ENCODE results near the gene DEDD. TPM values are rescaled to one million over a fixed set of nuclear protein-coding genes. Genes with fewer than 3 reads are reported as not detected.

The DEDD gene
- total RNA-seq, 2 experiments from 2014 or later = 21.1 to 41.9 TPM

DNA sequence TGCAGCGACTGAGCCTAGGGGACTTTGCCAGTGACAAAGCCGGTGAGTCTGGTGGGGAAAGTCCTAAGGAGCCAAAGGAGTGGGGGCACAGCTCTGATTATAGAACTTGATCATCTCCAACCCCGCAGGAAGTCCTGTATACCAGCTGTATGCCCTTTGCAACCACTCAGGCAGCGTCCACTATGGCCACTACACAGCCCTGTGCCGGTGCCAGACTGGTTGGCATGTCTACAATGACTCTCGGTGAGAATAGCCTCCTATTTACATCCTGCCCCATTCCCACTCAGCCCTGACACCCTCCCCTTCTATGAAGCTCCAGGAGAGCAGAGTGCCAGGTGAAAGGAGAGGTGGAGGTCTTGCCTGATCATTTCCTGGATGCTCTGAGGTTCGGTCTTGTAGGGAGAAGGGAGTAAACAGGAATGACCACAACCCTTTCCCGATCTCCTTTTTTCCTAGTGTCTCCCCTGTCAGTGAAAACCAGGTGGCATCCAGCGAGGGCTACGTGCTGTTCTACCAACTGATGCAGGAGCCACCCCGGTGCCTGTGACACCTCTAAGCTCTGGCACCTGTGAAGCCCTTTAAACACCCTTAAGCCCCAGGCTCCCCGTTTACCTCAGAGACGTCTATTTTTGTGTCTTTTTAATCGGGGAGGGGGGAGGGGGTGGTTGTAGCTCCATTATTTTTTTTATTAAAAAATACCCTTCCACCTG lies 32.6 kb upstream of the DEDD start:
- POLR2A ChIA-PET = interaction anchor here (0.5 to 3.9 kb wide), 8 partner anchors 11 to 492 kb away, joined by 3 to 23 read pairs (median 4); partner anchors contain the start of genes B4GALT3 and UFC1
- Histone ChIP-seq H3K4me1 (ENCODE audit: insufficient read depth, low read length, poor library complexity, severe bottlenecking) (peaks cover 19% of the 10 kb centered on the region), H3K79me2 (ENCODE audit: insufficient read depth, low read depth, low read length) (peaks cover 3% of the 10 kb centered on the region; the same call in 1 of the 2 replicates), H3K4me2 (ENCODE audit: low read length) (peak overlapping the region; percentile 97), H3K9me3 (ENCODE audit: low read length) (no peaks in the 10 kb centered on the region), H3K9me2 (ENCODE audit: insufficient read depth, low read length) (no peaks in the 10 kb centered on the region), H2AFZ (ENCODE audit: low read length) (no peak overlapping the region), H3K27ac (ENCODE audit: low read depth, low read length, poor library complexity, severe bottlenecking) (peak overlapping the region; percentile 57), H4K20me1 (ENCODE audit: insufficient read depth, low read length) (no peaks in the 10 kb centered on the region), H3K4me3 (ENCODE audit: low read depth, low read length, poor library complexity, severe bottlenecking) (peak overlapping the region; percentile 79), H3K36me3 (ENCODE audit: insufficient read depth, low read length) (peaks cover 29% of the 10 kb centered on the region; the same call in 1 of the 2 replicates)
- TF ChIP-seq EZH2phosphoT487 (IDR thresholded peaks at IDR 0.05; ENCODE audit: borderline replicate concordance, low read depth, low read length) = no peak
- TF ChIP-seq, protein P1, sequence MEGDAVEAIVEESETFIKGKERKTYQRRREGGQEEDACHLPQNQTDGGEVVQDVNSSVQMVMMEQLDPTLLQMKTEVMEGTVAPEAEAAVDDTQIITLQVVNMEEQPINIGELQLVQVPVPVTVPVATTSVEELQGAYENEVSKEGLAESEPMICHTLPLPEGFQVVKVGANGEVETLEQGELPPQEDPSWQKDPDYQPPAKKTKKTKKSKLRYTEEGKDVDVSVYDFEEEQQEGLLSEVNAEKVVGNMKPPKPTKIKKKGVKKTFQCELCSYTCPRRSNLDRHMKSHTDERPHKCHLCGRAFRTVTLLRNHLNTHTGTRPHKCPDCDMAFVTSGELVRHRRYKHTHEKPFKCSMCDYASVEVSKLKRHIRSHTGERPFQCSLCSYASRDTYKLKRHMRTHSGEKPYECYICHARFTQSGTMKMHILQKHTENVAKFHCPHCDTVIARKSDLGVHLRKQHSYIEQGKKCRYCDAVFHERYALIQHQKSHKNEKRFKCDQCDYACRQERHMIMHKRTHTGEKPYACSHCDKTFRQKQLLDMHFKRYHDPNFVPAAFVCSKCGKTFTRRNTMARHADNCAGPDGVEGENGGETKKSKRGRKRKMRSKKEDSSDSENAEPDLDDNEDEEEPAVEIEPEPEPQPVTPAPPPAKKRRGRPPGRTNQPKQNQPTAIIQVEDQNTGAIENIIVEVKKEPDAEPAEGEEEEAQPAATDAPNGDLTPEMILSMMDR (conservative IDR thresholded peaks at IDR 0.05; ENCODE audit: low read length) = no peak
- intact Hi-C loops (cut with micrococcal nuclease; ENCODE audit: unreplicated experiment) = no loop called here
- CTCF ChIA-PET (ENCODE audit: unreplicated experiment) = interaction anchor here (0.9 to 2.0 kb wide), 3 partner anchors 27 to 119 kb away, joined by 3 to 5 read pairs (median 4); no protein-coding TSS in a partner anchor
- BruUV-seq (replicated peaks) = no TSS peak
- no peak for DNase-seq (ENCODE audit: low spot score)

- H3K79me2 ChIP-seq (ENCODE audit: insufficient read depth, low read depth, low read length) = peaks cover 4% of the 10 kb centered on the region; the same call in 1 of the 2 replicates
- H3K9me3 ChIP-seq (ENCODE audit: low read length) = no peaks in the 10 kb centered on the region
- no peak overlapping the region for H2AFZ ChIP-seq (ENCODE audit: low read length)
- ChIA-PET CTCF (ENCODE audit: unreplicated experiment) (no interaction called here), POLR2A (no interaction called here)
- no peak overlapping the region for H3K4me2 ChIP-seq (ENCODE audit: low read length)
- DNase-seq (ENCODE audit: low spot score) = no peak
- H4K20me1 ChIP-seq (ENCODE audit: insufficient read depth, low read length) = no peaks in the 10 kb centered on the region
- peaks cover 25% of the 10 kb centered on the region for H3K4me1 ChIP-seq (ENCODE audit: insufficient read depth, low read length, poor library complexity, severe bottlenecking)
- no peak overlapping the region for H3K4me3 ChIP-seq (ENCODE audit: low read depth, low read length, poor library complexity, severe bottlenecking)
- H3K36me3 ChIP-seq (ENCODE audit: insufficient read depth, low read length) = peaks cover 24% of the 10 kb centered on the region; the same call in 1 of the 2 replicates
- no TSS peak for BruUV-seq (replicated peaks)
- no peaks in the 10 kb centered on the region for H3K9me2 ChIP-seq (ENCODE audit: insufficient read depth, low read length)
- H3K27ac ChIP-seq (ENCODE audit: low read depth, low read length, poor library complexity, severe bottlenecking) = no peak overlapping the region
- no peak for TF ChIP-seq EZH2phosphoT487 (IDR thresholded peaks at IDR 0.05; ENCODE audit: borderline replicate concordance, low read depth, low read length)
- TF ChIP-seq, protein P1 (conservative IDR thresholded peaks at IDR 0.05; ENCODE audit: low read length) = no peak
- intact Hi-C loops (cut with micrococcal nuclease; ENCODE audit: unreplicated experiment) = no loop called here
Measured at GRCh38 chr1:161163793-161164192, 31.3 kb upstream of the DEDD start.

- DNase-seq (ENCODE audit: low spot score) = no peak
- peaks cover 31% of the 10 kb centered on the region for H3K4me1 ChIP-seq (ENCODE audit: insufficient read depth, low read length, poor library complexity, severe bottlenecking)
- POLR2A ChIA-PET = no interaction called here
Measured at GRCh38 chr1:161162806-161163205, 30.3 kb upstream of the DEDD start.

More at GRCh38 chr1:161162806-161163205, 30.3 kb upstream of the DEDD start:
- intact Hi-C loops (cut with micrococcal nuclease; ENCODE audit: unreplicated experiment) = no loop called here
- no peak overlapping the region for H2AFZ ChIP-seq (ENCODE audit: low read length)
- H3K36me3 ChIP-seq (ENCODE audit: insufficient read depth, low read length) = peaks cover 33% of the 10 kb centered on the region; the same call in 1 of the 2 replicates
- H3K9me3 ChIP-seq (ENCODE audit: low read length) = no peaks in the 10 kb centered on the region
- no peak overlapping the region for H3K4me3 ChIP-seq (ENCODE audit: low read depth, low read length, poor library complexity, severe bottlenecking)
- no peak overlapping the region for H3K4me2 ChIP-seq (ENCODE audit: low read length)
- H3K27ac ChIP-seq (ENCODE audit: low read depth, low read length, poor library complexity, severe bottlenecking) = no peak overlapping the region
- BruUV-seq (replicated peaks) = no TSS peak
- no peaks in the 10 kb centered on the region for H4K20me1 ChIP-seq (ENCODE audit: insufficient read depth, low read length)
- TF ChIP-seq, protein P1 (conservative IDR thresholded peaks at IDR 0.05; ENCODE audit: low read length) = no peak
- TF ChIP-seq EZH2phosphoT487 (IDR thresholded peaks at IDR 0.05; ENCODE audit: borderline replicate concordance, low read depth, low read length) = no peak
- H3K9me2 ChIP-seq (ENCODE audit: insufficient read depth, low read length) = no peaks in the 10 kb centered on the region
- peaks cover 4% of the 10 kb centered on the region; the same call in 1 of the 2 replicates for H3K79me2 ChIP-seq (ENCODE audit: insufficient read depth, low read depth, low read length)
- CTCF ChIA-PET (ENCODE audit: unreplicated experiment) = no interaction called here
